Activated CD4-positive, alpha-beta T cell treated with anti-CD3 and anti-CD28 coated beads for 24 hours (primary cell): ENCODE measurements around the gene MGMT.

ENCODE experiments used
- DNase-seq, 2 donors: peaks; one replicate each; pipeline ENCODE4 v3.0.0-alpha.2; 2020; ENCODE audit warnings: low read depth in 2 of 2

Gene MGMT

GRCh38 chr10:129586898-129587443 is 119.9 kb downstream of the MGMT start:
- DNase-seq = no peak

GRCh38 chr10:129589546-129589945 is 122.5 kb downstream of the MGMT start:
- DNase-seq = no peak

- no peak for DNase-seq
These were observed 126.9 kb downstream of the MGMT start for GRCh38 chr10:129593953-129594352.

DNA sequence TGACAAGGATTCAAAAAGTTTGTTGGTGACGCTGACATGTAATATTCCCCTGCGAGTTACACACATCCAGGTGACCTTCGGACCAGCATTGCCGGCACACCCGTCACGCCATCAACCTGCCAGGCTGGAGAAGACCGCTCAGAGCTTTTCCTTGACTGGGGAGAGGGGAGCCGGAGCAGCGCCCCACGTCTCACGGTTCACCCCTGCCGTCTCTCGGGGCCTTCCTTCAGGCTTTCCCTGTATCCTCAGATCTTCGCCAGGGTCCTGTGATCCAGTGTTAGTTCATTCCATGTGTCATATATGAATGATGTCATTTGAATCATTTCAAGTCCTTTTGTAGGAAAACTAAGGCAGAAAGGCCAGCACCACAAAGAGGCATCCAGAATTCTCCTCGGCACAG is 127.8 kb downstream of the MGMT start:
- DNase-seq = no peak

GRCh38 chr10:129598413-129598812 is 131.4 kb downstream of the MGMT start:
- DNase-seq = no peak

GRCh38 chr10:129599160-129599559 is 132.1 kb downstream of the MGMT start:
- no peak for DNase-seq

DNA sequence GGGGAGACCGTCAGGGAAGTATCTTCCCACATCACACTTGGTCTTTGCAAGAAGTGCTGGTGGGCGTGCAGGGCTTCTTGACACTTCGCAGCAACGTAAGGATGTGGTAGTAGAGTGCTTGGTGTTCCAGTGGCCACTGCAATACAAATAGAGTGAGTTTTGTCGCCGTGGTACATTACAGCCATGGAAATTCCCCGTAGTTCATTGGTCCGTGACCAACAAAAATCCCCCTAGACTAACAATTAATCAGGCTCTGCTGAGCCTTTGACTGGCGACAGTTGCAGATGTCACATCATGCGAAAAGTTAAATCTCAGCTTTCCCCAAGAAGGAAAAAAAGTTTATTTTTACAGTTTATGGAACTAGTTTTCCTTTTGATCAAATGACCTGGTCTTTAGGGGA is 134.7 kb downstream of the MGMT start:
- DNase-seq = no peak

- DNase-seq = no peak
These were observed 136.0 kb downstream of the MGMT start for GRCh38 chr10:129602938-129603535.

DNA sequence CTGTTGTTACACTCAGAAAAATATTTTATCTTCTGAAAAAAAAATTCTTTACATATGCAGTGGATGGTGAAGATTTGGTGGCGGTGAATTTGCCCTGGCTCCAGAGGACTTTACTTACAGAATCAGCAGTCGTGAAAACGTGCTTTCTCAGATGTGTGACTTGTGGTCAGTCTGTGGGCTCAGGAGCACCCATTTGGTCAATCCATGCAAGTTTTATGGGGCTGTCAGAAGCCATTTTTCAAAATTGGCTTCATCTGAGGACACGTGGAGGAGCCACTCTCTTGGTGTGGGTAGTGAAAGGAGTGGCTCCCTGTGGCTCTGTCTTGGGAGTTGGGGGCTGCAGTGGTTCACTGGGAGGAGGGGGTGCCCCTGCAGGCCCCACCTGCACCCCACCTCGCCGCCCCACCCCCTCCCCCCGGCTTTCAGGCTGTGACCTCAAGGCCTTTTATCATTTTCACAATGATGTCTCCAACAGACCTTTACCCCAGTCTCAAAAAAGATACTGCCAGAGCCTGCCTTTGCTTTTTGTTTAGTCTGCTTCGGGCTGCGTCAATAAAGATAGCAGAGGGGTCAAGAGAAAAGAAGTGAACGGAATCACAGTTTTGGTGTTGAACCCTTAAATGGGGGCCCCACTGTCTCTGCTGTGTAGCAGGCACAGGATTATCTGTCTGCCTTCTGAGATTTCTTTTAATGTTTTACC is 137.4 kb downstream of the MGMT start:
- DNase-seq = no peak

DNA sequence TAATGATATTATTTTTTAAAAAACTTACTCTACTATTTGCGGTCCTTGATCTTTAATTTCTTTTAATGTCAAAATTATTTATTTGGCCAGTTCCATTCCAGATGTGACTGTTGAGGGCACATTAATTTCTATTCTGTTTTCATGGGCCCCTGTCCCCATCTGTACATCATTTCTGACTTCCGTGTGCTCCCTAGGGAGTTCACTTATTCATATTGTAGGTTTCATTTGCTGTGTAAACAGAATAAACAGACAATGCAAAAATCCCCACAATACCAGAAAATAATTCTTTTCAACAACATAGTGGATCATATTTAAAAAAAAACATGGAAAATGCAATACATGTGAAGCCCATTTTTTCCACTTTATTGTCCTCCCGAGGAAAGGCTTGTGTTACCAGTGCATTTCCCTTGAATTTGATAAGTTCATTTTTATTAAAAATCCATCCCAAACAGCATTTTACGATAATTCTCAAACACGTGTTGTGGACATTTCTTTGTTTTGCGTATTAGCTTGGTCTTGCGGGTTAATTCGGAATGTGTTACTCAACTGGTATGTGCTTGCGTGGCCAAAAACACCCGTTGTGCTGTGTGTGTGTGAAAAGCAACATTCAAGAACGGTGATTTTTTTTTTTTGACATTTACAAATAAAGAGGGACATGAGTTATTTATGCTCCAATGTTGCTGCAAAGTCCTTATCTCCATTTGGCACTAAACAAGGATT is 138.4 kb downstream of the MGMT start:
- no peak for DNase-seq

DNA sequence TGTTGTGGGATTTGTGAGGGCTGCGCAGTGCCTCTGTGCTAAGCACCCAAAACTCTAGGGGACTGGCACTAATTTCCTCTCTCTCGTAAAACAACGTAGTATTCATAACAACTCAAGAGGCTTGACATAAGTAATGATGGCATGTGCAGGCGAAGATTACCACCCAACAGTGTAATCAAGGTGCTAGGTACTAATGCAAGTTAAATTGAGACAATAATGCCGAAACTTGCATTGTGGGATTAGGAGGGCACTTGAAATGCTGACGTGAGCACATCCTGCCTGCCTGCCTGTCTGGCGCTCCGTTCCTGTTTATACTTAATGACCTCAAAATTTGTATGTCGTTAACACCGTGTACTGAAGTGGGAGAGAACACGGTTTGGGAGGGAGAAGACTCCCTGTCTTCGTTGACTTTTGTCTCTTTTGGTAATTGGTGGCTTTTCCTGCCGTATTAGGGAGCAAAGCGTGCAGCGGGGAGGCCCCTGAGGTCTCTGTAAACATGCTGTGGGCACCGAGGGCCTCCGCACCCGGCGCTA is 139.0 kb downstream of the MGMT start:
- DNase-seq = no peak

DNA sequence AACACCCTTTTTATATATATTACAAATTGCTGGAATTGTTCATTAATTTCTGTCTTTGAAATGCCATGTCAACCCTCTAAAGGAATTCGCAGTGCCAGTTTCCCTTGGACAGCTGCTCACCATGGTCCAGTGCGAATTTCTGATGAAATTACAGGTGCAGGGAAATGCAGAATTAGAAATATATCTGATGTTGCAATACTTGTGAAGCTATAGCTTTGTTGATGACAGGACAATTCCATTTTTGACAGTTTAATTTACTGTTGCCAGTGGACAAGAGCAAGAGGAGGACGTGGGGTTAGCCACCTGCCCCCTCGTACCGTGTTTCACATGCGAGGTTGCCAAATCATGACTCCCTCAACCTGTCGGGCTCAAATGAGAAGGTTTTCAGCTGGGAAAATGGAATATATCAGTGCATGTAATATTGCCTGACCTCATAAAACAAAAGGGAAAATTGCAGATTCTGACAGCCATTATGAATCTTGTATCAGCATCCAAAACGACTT is 140.6 kb downstream of the MGMT start:
- DNase-seq = no peak

DNA sequence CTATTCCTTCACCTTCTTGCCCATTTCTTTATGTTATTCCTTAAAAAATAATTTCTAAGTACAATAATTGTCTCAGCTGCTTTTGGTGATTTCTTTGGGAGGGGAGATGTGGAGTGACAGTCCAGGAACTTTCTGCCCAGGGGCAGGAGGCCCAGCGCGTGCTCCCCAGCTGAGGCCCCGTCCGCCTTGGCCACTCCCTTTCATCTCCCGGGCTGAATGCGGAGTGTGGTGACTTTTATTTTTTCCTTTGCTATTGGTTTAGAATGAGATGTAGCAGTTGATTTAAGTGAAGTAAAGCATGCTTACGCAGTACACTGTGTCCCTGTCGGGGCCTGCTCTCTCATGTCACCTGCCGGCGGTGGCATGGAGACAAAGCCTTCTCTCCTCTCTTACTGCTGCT is 141.6 kb downstream of the MGMT start:
- no peak for DNase-seq

DNA sequence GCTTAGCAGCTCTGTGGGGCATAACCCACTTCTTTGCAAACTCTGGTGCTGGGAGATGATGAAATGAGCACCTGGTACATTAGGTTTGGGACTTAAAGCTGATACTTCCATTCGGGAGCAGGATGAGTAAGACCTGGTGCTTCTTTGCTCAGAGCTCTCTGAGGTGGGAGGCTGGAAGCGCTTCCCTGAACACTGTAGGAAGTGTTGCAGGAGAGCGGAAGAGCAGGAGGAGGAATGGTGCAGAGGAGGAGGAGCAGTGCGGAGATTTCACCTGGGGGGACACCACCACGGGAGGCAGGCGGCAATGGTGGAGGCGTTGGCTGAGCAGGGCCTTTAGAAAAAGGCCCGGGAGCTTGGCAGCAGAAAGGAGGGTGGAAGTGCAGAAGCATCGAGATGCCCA is 142.5 kb downstream of the MGMT start:
- DNase-seq = no peak

DNA sequence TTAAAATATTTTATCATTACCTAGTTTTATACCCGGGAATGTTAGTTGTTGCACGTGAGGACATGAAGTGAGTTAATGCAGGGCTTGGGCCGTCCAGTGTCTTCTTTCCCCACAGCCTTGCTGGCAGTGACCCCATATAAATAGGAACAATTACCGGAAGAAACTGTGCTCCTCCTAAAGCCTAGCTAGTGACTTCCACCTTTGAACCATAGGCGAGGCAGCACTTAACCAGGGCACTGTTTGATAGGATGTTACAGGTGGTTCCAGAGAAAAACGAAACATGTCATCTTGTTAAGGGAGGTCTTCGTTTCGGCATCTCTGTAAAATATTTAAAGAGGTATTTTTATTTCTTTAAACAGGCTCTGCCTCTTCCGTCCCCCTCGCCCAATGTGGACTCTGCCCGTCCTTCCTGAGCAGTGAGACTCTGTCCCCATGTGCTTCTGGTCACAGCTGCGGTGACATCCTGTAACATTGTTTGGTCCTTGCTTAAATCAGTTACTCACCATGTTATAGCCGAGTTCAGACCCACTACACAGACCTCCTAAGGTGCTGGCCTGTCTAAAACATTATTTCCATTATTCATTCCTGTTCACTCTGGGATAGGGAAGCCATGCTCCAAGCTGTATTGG is 145.6 kb downstream of the MGMT start:
- no peak for DNase-seq

DNA sequence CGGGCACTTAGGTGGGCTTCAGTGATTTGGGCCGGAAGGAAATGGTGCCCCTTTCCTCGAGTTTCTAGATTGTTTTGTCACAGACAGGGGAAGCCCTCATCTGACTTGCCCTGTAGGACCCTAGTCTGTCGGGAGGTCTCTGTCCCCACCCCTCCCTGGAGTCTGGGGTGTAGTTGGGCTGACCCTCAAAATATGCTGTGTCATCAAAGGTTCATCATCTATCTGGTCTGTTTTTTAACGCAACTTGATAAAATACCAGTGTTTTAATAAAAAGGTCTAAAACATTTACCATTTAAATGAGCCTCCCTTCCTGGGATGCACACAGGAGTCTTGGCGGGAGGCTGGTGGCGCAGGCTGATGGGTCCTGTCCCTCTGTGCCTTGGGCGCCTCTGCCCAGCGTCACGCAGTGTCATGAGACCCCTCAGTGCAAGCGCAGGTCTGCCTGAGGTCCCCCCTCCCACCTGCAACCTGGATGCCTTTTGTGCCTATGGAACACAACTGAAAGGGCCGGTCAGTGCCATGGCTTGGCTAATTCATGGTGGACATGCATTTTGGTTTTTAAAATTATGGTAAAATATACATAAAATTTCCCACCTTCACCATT is 146.4 kb downstream of the MGMT start:
- no peak for DNase-seq

DNA sequence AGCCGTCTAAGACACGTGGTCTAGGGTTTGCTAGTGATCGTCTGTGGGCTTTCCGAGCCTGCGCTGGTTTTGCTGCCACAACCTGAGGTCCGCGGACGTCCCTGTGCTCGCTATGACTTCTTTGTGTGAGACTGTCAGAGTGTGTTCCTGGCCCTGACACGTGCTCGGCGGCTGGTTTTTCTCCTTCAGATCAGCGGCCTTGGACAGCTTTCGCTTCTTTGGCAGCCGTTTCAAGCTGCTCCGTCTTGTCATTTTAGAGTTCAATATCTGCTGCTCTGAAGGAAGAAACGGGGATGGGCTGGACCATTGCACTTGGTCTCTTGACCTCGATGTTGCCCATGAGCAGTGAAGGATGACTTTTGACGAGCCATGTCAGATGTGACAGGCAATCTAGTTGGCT is 147.3 kb downstream of the MGMT start:
- DNase-seq = no peak

DNA sequence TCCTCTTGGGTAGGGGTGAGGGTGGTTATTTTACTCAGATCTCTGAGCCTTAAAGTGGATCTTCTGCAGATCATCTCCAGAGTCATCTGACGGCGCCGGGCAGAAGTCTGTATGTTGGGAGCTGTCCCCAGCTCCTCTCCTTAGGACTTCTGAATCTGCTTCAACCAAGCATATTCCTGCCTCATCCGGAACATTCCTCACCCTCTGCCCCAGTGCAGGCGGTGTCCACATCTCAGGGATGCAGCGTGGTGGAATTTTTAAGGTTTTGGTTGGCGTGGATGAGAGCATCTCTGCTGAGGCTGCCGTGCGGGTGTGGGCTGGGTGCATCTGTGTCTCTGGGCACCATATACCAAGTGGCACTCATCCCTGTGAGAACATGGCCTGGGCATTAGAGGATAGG is 148.3 kb downstream of the MGMT start:
- no peak for DNase-seq

DNA sequence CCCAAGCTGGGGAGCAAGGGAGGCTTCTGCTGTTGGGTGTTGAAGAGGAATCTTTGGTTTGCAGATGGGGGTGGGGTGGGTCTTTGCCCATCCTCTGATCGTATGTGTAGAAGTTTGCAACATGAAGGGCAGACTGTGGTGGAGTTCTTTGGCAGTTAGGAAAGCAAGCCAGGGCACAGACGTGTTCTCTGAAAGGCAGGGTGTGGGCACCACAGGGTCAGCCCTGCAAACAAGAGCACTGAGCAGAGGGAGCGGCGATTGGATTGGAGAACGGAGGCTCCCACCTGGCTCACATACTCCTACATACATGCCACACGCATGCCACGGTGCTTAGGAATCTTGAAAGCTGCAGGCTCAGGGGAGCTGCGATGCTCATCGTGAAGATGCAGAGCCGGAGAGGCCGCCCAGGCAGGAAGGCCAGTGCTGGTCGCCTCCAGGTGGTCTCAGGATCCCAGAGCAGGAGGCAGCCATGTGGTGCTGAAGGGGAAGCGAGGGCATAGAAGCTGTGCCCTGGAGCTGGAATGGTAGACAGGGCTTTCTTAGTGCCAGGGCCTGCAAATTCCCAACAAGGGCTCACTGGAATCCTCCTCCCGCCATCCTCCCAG is 149.0 kb downstream of the MGMT start:
- no peak for DNase-seq

DNA sequence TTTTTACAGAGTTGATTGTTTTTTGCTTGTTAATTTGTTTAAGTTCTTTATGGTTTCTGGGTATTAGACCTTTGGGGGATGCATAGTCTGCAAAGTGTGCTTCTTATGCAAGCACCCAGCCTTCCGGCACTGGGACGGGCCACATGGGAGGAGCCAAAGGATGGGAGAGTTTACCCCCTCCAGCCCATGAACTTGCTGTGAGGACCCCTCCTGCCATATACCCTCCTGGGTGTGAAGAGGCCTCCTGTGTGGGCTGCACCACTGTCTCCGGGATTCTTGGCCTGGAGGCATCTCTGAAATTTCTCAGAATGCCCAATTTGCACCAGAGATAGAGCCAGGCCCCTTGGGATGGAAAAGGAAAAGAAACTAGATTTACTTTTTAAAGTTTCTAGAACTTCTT is 150.7 kb downstream of the MGMT start:
- DNase-seq = no peak

DNA sequence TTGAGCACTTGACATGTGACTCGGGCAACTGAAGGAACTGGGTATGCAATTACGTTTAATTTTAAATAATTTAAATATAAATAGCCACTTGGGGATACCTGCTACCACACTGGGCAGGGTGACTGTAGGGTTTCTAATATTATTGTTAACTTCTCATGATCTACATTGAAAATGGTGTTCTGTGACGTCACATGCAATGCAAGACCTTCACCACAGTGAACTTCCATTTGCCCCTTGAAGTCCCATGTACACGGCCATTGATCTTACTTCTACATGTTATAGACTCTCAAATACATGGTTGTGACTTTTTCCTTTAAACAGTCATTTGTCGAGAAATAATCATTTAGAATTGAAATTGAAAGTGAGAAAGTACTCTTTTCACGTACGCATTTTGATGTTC is 154.0 kb downstream of the MGMT start:
- no peak for DNase-seq
